Measurements from ENCODE around the gene C1QTNF2. TPM values are rescaled to one million over a fixed set of nuclear protein-coding genes. Genes with fewer than 3 reads are reported as not detected.

Gene C1QTNF2
- total and polyA plus RNA-seq, 2 of the 4 experiments (the other 2 are of a cell fraction), result 0.72 to 1.2 TPM

- H2AFZ ChIP-seq (replicated peaks; ENCODE audit: low read length, poor library complexity), result peak overlapping the region; percentile 90
- H2BK5ac ChIP-seq (ENCODE audit: low read depth, low read length, poor library complexity, severe bottlenecking), result no peak overlapping the region
- dilution Hi-C loops (cut with HindIII; ENCODE audit: low sequenced_read_pairs, unreplicated experiment) (loop anchor here (25.0 kb wide), 1 partner anchor 359 kb away; the partner anchor contains the start of gene TTC1), in situ Hi-C loops (cut with MboI; ENCODE audit: low sequenced_read_pairs) (no loop called here), intact Hi-C loops (cut with micrococcal nuclease) (no loop called here)
- no peak overlapping the region for H3K4me2 ChIP-seq (ENCODE audit: low read depth, low read length)
- H3K9ac ChIP-seq (ENCODE audit: low read depth, low read length), result no peak overlapping the region
- CTCF ChIA-PET, result no interaction called here
- H3K23ac ChIP-seq (ENCODE audit: low read depth, low read length), result peak overlapping the region; percentile 9; the same call in 1 of the 2 replicates
- H3K79me1 ChIP-seq (ENCODE audit: low read depth in 1 of 2, low read length in 2 of 2), result no peaks in the 10 kb centered on the region
- no peaks in the 10 kb centered on the region for H3K36me3 ChIP-seq (ENCODE audit: control insufficient read depth, insufficient read depth, low read length)
- no peak overlapping the region for H2AK5ac ChIP-seq (ENCODE audit: low read depth, low read length)
- no peaks in the 10 kb centered on the region for H3K9me3 ChIP-seq (ENCODE audit: control insufficient read depth, insufficient read depth, low read length)
- peaks cover 4% of the 10 kb centered on the region; the same call in 1 of the 2 replicates for H3K9me1 ChIP-seq (ENCODE audit: insufficient read depth, low read length)
- no peak overlapping the region for H4K5ac ChIP-seq (ENCODE audit: low read depth, low read length)
- H4K91ac ChIP-seq (ENCODE audit: insufficient read depth, low read depth, low read length), result no peak overlapping the region
- H2BK20ac ChIP-seq (ENCODE audit: low read depth, low read length), result no peak overlapping the region
- no peak for TF ChIP-seq RAD21 (IDR thresholded peaks at IDR 0.05; ENCODE audit: low read length)
- TF ChIP-seq RCOR1 (IDR thresholded peaks at IDR 0.05; ENCODE audit: insufficient replicate concordance, low read length), result no peak
- TF ChIP-seq SMC3 (IDR thresholded peaks at IDR 0.05; ENCODE audit: low read depth, low read length), result no peak
- TF ChIP-seq MXI1 (IDR thresholded peaks at IDR 0.05; ENCODE audit: borderline replicate concordance, low read depth, low read length), result no peak
- no peak for TF ChIP-seq ELK1 (IDR thresholded peaks at IDR 0.05; ENCODE audit: borderline replicate concordance, low read depth, low read length)
- TF ChIP-seq BHLHE40 (IDR thresholded peaks at IDR 0.05; ENCODE audit: low read depth, low read length), result no peak
- no peak for TF ChIP-seq NFE2L2 (IDR thresholded peaks at IDR 0.05; ENCODE audit: low read depth, low read length)
- no peak for TF ChIP-seq MAFK (IDR thresholded peaks at IDR 0.05; ENCODE audit: low read depth, low read length)
- no peak for TF ChIP-seq CHD1 (IDR thresholded peaks at IDR 0.05; ENCODE audit: low read depth, low read length)
- TF ChIP-seq MAZ (IDR thresholded peaks at IDR 0.05; ENCODE audit: borderline replicate concordance, low read depth, low read length), result no peak
- TF ChIP-seq POLR2A (IDR thresholded peaks at IDR 0.05; ENCODE audit: low read depth, low read length), result no peak
- no peak overlapping the region for H2BK120ac ChIP-seq (ENCODE audit: low read depth, low read length)
- H3K4me3 ChIP-seq (ENCODE audit: insufficient read depth, low read depth, low read length), result no peak overlapping the region
- H3K27me3 ChIP-seq (ENCODE audit: control insufficient read depth, insufficient read depth, low read length), result peaks cover 15% of the 10 kb centered on the region
- no peak overlapping the region for H4K8ac ChIP-seq (ENCODE audit: low read depth in 2 of 2, low read length in 2 of 2)
- H3K4ac ChIP-seq (ENCODE audit: low read depth, low read length), result no peak overlapping the region; the same call in 1 of the 2 replicates
- H2BK15ac ChIP-seq (ENCODE audit: low read depth, low read length), result no peak overlapping the region
- no peak for DNase-seq
- H2AK9ac ChIP-seq (replicated peaks; ENCODE audit: low read depth, low read length, poor library complexity), result peak overlapping the region; percentile 48
- BruUV-seq (replicated peaks), result no TSS peak
- 0 out of 2 replicates have a peak, but pooled peaks cover 2% of the 10 kb centered on the region for H3K4me1 ChIP-seq (ENCODE audit: control insufficient read depth, insufficient read depth, low read length)
- no peaks in the 10 kb centered on the region for H4K20me1 ChIP-seq (ENCODE audit: insufficient read depth, low read length)
- POLR2A ChIA-PET (ENCODE audit: unreplicated experiment), result no interaction called here
- H3K18ac ChIP-seq (ENCODE audit: low read depth, low read length), result no peak overlapping the region
- H3K14ac ChIP-seq (replicated peaks; ENCODE audit: low read depth, low read length), result no peak overlapping the region
- no peak for ATAC-seq (ENCODE audit: low read depth)
- H3K27ac ChIP-seq (ENCODE audit: insufficient read depth, low read length), result no peak overlapping the region
- no peak overlapping the region for H3K56ac ChIP-seq (ENCODE audit: extremely low read depth, insufficient read depth, low read length)
These were observed 868 bp upstream of the C1QTNF2 start for GRCh38 chr5:160371294-160371693.
